ENCODE data around the gene CABP7.
A peak's percentile ranks its signal among the peaks of the same experiment; 100 is the strongest.

CABP7 gene

GRCh38 chr22:29757096-29757495 lies 37.3 kb downstream of the CABP7 start:
- no peak for TF ChIP-seq CTCF (IDR thresholded peaks at IDR 0.05; ENCODE audit: low read depth, low read length)
- DNase-seq (ENCODE audit: extremely low read depth, low read depth): no peak

DNA sequence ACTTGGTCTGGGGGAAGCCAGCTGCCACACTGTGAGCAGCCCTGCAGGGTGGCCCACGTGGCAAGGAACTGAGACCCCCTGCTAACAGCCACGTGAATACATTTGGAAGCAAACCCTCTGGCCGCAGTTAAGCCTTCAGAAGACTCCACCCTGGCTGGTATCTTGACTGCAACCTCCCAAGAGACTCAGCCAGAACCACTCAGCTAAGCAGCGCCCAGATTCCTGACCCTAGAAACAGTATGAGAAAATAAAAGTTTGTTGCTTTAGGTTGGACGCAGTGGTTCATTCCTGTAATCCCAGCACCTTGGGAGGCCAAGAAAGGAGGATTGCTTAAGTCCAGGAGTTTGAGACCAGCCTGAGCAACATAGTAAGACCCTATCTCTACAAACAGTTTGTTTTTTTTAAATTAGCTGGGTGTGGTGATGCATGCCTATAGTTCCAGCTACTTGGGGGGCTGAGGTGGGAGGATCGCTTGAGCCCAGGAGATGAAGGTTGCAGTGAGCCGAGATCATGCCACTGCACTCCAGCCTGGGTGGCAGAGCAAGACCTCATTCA lies 38.3 kb downstream of the CABP7 start:
- TF ChIP-seq CTCF (IDR thresholded peaks at IDR 0.05; ENCODE audit: low read depth, low read length): no peak
- no peak for DNase-seq (ENCODE audit: extremely low read depth, low read depth)

DNA sequence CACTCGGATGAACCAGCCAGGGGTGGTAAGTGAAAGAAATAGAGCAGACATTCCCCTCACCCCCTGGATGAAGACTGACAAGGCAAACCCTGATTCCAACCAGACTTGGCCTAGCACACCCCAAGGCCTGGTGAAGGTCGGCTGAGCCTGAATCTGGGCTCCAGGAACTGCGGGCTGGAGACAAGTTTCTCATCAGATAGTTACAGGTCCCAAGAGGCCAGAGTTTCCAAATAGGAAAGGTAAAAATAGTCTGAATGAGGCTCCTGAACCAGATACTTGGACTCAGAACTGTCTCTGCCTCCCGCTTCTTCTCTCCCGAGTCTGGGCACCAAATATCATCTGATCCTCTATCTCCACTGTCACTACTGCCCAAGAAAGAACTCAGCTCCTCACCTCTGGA lies 39.2 kb downstream of the CABP7 start:
- DNase-seq (ENCODE audit: extremely low read depth, low read depth): no peak
- TF ChIP-seq CTCF (IDR thresholded peaks at IDR 0.05; ENCODE audit: low read depth, low read length): no peak

DNA sequence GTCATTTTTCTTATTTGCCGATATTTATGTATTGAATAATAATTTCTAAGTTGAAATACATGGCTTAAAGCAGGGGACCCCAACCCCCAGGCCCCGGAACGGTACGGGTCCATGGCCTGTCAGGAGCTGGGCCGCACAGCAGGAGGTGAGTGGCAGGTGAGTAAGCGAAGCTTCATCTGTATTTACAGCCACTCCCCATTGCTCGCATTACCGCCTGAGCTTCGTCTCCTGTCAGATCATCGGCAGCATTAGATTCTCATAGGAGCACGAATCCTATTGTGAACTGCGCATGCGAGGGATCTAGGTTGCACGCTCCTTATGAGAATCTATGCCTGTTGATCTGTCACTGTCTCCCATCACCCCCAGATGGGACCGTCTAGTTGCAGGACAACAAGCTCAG lies 42.5 kb downstream of the CABP7 start:
- no peak for DNase-seq (ENCODE audit: extremely low read depth, low read depth)
- no peak for TF ChIP-seq CTCF (IDR thresholded peaks at IDR 0.05; ENCODE audit: low read depth, low read length)

DNA sequence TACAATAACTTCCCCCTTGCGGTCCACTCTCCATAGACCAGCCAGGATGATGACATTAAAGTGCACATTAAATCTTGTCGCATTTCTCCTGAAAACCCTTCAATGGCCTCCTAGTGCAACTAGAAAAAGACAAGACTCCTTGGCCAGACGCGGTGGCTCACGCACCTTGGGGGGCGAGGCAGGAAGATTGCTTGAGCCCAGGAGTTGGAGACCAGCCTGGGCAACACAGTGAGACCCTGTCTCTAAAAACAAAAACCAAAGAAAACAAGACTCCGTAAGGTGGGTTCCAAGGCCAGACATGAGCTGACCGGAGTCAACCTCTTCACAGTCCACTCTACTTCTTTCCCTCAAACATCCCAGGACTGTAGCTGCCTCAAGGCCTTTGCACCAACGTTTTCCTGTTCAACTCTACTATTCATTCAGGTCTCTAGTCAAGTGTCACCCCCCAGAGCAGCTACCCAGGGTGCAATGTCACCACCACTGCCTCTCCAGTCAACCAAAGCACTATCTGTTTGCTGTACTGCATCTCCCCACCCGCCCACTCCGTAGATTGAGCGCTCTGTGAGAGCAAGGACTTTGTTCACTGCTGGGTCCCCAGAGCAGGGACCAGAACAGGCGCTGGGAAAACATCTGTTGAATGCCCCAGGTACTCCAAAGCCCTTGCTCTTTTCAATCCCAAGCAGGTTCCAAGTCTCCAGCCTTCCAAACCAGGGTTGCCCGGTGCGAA lies 46.3 kb downstream of the CABP7 start:
- DNase-seq (ENCODE audit: extremely low read depth, low read depth): no peak
- no peak for TF ChIP-seq CTCF (IDR thresholded peaks at IDR 0.05; ENCODE audit: low read depth, low read length)

DNA sequence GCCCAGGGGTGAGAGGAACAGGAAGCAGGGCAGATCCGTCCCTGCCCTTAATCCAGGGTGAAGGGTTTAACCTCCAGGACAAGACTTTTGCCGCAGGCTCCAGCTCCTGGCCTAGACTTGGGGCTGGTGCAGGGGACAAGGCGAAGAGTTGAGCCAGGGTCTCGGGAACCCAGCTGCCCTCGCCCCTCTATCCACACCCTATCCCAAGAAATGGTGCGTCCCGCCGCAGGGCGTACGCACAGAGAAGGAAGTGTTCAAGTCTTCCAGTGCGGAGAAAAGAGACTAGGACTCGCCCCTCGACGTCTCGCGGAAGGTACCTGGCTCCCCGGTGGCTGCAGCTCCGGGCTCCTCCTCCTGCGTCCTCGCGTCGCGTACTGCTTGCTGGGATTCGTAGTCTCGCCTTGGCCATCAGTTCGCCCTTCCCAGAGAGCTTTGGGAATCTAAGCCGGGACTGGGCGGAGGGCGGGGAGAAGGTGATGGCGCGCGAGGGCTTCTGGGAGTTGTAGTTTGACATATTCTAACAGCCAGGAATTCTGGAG lies 46.9 kb downstream of the CABP7 start, which contains the start of gene ZMAT5:
Gene ZMAT5 (minus strand): TSS at position 376 of the 539 bp plus-strand sequence. CDS start 18,463 bp downstream, outside the sequence.
- peak; percentile 86 for DNase-seq (ENCODE audit: extremely low read depth, low read depth)
- no peak for TF ChIP-seq CTCF (IDR thresholded peaks at IDR 0.05; ENCODE audit: low read depth, low read length)
